ENCODE measurements around the gene MAP3K19. TPM values are rescaled to one million over a fixed set of nuclear protein-coding genes. Genes with fewer than 3 reads are reported as not detected.
"Not testable (repeated sequence)": the region's sequence is repeated elsewhere in the genome, so short reads cannot be mapped to it uniquely, and the experiment has no call there.

Gene MAP3K19
- polyA plus RNA-seq, 1 donor: not detected

DNA sequence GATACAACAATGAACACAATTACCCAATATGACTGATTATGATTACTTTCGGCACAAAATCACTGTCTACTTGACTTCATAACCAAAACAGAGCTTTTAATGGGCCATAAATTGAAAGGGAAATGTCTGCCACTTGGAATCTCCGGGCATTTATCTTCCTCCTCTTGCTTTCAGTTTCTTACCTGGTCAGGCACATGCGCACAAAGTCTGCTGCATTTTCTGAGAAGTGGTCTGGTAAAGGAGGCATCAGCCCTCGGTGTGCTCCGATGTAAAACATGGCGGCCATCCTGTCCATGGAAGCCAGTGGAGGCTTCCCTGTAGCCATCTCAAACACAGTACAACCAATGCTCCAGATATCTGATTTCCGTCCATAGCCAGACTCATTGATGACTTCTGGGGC is 66.6 kb downstream of the MAP3K19 start:
- no peak for DNase-seq (ENCODE audit: low read depth)

DNA sequence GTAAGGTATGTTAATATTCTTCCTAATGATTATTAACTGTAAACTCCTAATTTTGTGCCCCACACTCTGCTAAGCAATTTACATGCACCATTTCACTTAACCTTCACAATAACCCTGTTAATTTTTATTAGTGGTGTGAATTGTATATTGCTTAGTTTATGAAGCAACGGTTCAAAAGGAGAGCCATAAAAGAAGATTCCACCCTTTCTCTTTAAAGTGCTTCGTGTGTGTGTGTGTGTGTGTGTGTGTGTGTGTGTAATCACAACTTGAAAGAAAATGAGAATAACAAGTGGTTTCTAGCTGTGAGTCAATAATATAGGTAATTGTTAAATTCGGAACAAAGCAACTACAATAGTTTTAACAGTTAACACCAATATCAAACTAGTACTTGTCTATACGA is 68.0 kb downstream of the MAP3K19 start:
- DNase-seq (ENCODE audit: low read depth): no peak

DNA sequence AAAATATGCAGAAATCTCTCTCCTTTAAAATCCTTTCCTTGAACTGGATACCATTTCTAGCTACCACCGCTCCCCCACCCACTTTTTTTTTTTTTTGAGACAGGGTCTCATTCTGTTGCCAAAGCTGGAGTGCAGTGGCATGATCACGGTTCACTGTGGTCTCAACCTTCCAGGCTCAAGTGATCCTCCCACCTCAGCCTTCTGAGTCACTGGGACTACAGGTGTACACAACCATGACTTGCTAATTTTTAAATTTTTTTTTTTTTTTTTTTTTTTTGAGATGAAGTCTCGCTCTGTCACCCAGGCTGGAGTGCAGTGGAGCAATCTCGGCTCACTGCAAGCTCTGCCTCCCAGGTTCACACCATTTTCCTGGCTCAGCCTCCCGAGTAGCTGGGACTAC is 70.1 kb downstream of the MAP3K19 start:
- not testable (repeated sequence) for DNase-seq (ENCODE audit: low read depth)

GRCh38 chr2:134976074-134976702 is 71.1 kb downstream of the MAP3K19 start:
- DNase-seq (ENCODE audit: low read depth): no peak

DNA sequence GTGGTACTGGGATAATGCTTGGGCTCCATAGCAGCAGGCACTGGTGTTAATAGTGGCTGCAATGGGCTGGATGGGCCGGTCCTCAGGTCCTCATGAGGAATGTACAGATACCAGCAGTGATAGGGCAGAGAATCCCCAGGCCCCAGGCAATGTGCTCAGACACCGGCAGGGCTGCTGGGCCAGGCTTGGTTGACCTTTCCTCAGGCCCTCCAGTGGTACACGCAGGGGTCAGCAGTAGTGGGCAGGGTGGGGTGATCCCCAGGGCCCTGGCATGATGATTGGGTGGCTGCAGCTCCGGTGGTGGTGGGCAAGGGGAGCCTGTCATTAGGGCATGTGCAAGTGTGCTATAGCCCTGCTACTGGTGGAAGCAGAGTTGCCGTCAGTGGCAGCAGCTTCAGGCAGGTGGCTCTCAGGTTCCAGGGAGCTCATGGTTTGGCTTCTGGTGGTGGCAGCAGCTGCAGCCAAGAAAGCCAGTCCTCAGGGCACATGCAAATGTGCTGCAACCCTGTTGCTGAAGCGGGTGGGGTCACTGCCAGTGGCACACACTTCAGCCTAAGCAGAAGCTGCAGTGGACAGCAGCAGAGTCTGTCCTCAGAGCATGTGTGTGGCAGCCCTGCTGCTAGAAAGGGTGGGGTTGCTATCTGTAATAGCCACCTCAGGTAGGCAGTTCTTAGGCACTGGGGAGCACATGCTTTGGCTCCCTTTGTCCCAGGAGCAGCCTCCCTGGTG is 71.8 kb downstream of the MAP3K19 start:
- no peak for DNase-seq (ENCODE audit: low read depth)

DNA sequence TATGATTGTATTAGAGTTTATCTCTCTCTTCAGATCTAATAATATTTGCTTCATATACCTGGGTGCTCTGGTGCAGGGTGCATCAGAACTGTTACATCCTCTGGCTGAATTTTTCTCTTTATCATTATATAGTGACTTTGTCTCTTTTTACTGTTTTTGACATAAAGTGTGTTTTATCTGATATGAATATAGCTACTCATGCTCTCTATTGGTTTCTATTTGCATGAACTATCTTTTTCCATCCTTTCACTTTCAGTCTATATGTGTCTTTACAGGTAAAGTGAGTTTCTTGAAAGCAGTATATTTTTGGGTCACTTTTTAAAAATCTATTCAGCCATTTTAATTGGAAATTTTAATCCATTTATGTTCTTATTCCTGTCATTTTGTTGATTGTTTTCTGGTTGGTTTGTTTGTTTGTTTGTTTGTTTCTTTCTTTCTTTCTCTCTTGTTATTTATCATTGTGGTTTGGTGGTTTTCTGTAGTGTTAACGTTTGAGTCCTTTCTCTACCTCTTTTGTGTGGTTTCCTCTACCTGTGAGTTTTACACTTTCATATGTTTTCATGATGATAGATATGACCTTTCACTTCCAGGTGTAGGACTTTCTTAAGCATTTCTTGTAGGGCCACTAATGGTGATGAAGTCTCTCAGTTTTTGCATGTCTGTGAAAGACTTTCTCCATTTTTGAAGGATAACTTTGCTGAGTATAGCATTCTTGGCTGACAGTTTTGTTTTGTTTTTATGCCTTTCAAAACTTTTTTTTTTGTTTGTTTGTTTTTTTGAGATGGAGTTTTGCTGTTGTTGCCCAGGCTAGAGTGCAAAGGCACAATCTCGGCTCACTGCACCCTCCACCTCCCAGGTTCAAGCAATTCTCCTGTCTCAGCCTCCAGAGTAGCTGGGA is 73.8 kb downstream of the MAP3K19 start:
- DNase-seq (ENCODE audit: low read depth): no peak

DNA sequence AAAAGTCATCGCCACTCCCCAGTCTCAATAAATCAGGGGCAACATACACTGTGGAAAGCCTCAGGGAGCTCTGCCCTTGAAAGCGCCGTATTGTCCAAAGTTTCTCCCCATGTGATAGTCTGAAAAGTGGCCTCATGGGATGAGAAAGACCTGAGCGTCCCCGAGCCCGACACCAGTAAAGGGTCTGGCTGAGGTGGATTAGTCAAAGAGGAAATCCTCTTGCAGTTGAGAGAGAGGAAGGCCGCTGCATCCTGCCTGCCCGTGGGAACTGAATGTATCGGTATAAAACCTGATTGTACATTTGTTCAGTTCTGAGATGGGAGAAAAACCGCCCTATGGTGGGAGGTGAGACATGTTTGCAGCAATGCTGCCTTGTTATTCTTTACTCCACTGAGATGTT is 80.1 kb downstream of the MAP3K19 start:
- DNase-seq (ENCODE audit: low read depth): not testable (repeated sequence)

DNA sequence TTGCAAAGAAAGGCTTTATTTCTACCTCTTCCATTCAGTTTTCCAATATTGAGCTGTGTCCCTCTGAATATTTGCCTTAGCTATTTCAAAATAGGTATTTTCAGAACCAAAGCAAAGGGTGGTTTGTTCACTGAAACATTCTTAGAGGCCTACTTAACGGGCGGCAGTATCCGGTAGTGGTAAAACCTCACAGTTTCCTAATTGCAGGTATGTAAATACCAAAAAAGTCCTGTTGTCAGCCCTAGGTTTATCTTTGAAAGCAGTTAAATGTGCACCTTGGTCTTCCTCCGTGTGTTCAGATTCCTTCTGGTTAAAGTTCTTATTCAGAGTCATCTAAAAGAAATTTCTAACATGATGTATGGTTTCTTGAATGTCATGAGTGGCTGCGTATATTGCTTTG is 89.8 kb downstream of the MAP3K19 start:
- no peak for DNase-seq (ENCODE audit: low read depth)

DNA sequence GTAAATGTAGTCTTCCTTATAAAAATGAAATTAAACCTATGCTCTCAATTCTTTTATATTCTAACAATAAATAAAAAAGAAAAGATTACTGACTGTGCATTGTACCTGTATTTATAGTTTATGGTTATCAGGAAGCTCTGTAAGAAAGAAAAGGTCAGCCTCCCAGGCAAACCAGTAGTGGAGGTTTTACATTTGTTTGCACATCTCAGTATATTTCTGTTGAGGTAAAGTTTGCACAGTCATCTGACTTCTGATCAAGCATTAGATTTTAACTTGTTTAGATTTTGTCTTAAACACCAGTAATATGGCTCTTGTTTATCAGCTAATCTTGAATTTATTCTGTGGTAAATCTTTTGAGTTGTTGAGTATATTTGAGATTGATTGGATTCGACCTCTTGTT is 91.5 kb downstream of the MAP3K19 start:
- no peak for DNase-seq (ENCODE audit: low read depth)

- DNase-seq (ENCODE audit: low read depth): no peak
These were observed 93.2 kb downstream of the MAP3K19 start for GRCh38 chr2:134954065-134954464.

DNA sequence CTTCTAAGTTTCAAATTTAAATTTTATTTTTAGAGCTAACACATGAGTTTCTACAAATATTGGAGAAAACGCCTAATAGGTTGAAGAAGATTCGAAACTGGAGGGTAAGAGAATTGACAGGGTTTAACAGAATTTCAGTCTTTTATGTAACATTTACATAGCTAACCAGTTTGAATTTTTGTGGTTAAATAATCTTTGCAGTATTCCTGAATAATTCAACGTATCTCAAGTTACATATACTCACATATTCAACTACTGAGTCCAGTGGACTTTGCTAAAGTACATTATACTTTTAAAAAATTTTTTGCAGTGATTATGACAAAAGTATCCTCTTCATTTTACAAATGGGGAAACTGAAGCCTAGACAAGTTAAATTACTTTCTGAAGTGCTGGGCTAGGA is 94.6 kb downstream of the MAP3K19 start:
- DNase-seq (ENCODE audit: low read depth): no peak

- no peak for DNase-seq (ENCODE audit: low read depth)
These were observed 96.4 kb downstream of the MAP3K19 start for GRCh38 chr2:134950886-134951285.

GRCh38 chr2:134949981-134950708 is 97.1 kb downstream of the MAP3K19 start:
- DNase-seq (ENCODE audit: low read depth): no peak

DNA sequence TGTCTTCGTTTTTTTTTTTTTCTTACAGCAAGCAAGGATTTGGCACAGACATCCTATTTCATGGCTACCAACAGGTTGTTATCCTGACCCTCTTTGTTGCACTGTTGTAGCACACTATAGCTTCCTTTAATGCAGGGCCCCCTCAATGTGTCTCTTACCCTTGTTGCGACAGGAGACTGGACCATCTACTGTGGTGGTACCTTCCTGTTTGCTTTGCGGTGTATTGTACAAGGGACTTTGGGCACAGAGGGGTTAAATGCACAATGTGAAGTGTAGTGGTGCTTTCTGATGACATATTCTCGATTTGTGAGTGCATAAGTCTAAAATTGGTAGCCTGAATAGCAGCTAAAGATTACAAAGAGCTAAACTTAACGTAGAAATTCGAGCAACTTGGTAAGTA is 101.2 kb downstream of the MAP3K19 start:
- DNase-seq (ENCODE audit: low read depth): no peak

- no peak for DNase-seq (ENCODE audit: low read depth)
These were observed 102.3 kb downstream of the MAP3K19 start for GRCh38 chr2:134944975-134945374.

- DNase-seq (ENCODE audit: low read depth): no peak
These were observed 103.7 kb downstream of the MAP3K19 start for GRCh38 chr2:134943540-134943939.

DNA sequence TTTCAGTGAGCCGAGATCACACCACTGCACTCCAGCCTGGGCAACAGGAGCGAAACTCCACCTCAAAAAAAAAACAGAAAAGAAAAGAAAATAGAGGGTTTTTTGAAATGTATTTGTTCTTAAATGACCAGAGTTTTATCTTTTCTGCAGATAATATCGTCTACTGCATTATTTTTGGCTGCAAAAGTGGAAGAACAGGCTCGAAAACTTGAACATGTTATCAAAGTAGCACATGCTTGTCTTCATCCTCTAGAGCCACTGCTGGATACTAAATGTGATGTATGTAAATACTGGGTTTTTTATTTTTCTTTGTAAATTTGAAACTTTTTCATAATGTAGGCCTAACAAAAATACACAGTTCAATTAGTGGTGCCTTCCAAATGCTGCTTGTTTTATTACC is 110.6 kb downstream of the MAP3K19 start:
- no peak for DNase-seq (ENCODE audit: low read depth)

DNA sequence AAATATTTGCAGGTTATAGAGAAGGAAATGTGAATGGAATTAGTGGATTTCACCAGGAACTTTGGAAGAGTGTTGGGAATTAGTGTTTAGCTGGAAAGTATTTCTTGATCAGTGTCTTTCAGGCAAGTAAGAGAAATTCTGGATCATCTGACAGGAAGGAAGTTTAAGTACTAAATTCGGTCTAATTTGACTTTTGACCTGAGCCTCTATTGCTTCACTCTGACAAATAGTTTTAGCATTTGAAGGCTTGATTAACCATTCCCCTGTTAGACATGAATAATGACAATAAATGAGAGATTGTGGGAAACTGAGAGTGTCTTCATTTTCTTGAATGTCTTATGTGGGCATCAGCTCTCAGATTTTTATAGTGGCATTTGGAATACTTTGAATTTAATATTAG is 112.6 kb downstream of the MAP3K19 start:
- no peak for DNase-seq (ENCODE audit: low read depth)

GRCh38 chr2:134934150-134934549 is 113.1 kb downstream of the MAP3K19 start:
- DNase-seq (ENCODE audit: low read depth): no peak

DNA sequence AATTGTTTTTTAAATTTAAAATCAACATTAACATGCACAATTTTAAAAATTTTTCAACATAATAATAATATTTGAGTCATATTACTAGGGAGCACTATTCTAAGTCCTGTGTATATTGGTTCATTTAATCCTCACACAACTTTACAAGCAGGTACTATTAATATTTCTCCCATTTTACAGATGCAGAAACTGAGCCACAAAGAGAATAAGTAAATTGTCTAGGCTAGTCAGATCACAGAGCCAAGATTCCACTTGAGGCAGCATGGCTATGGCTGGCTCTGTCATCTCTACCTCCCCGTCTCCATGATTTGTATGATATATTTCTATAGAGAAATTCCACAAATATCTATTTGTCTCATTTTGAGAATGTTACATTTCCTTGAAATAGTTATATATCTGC is 113.5 kb downstream of the MAP3K19 start:
- DNase-seq (ENCODE audit: low read depth): no peak

DNA sequence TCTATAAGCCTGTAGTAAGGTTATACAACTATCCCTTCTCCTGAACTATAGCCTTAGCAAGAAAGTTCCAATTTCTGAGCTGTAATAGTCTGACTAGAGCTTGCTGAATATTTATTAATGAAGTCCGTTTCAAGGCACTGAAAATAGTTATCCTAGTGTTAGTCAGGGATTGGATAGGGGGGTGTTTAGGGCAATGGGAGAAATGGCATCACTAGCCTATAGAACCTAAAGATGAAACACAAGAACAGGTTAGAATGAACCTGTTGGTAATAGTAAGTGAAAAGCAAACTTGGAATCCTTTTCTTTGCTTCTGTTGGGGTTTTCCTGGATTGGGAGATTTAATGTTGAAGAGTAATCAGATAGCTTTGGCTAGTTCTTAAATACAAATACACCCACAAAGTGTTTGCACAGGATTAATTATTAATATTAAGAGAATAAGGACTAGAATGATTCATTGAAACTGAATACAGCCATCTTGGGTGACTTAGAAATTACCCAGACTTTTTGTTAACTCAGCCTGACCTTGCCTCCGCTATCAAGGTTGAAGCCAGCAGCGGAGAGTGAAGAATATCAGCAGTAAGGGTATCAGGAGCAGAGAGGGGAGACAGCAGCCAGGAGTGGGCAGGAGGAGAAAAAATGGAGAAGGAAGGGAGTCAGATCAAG is 114.3 kb downstream of the MAP3K19 start:
- DNase-seq (ENCODE audit: low read depth): no peak
